GM23338 (cell line): ENCODE data around the gene HSP90B1. TPM values are rescaled to one million over a fixed set of nuclear protein-coding genes. Genes with fewer than 3 reads are reported as not detected.

Experiments
- ATAC-seq: fragments of 200-7000 bp; cut with Tn5 transposase; 3 replicates; pipeline ENCODE4 v1.9.1; 2020
- DNase-seq: peaks from one replicate; pipeline ENCODE4 v3.0.0-alpha.2; 2015; ENCODE audit warnings: low spot score
- H2AFZ ChIP-seq: fragments of 200-600 bp; sonication (generic); 2 replicates; pipeline ENCODE4 v1.8.0; 2016; ENCODE audit warnings: antibody characterized with exemption, mild to moderate bottlenecking, moderate library complexity
- H3F3A ChIP-seq: fragments of 200-600 bp; sonication (generic); replicated peaks from 2 replicates; pipeline ENCODE4 v1.8.0; 2017; ENCODE audit warnings: antibody characterized with exemption, mixed run types, low read depth
- H3K27ac ChIP-seq: fragments of 200-600 bp; sonication (generic); 2 replicates; pipeline ENCODE4 v1.6.1; 2016; ENCODE audit warnings: low read depth
- H3K27me3 ChIP-seq: fragments of 200-600 bp; sonication (generic); 2 replicates; pipeline ENCODE4 v1.8.0; 2016; ENCODE audit warnings: mild to moderate bottlenecking, mixed run types, moderate library complexity; ENCODE audit not compliant: insufficient read depth
- H3K36me3 ChIP-seq: fragments of 200-600 bp; sonication (generic); 2 replicates; pipeline ENCODE4 v1.8.0; 2016; ENCODE audit warnings: mild to moderate bottlenecking; ENCODE audit not compliant: insufficient read depth
- H3K4me1 ChIP-seq: fragments of 200-600 bp; sonication (generic); 2 replicates; pipeline ENCODE4 v1.8.0; 2016; ENCODE audit warnings: mild to moderate bottlenecking, moderate library complexity; ENCODE audit not compliant: insufficient read depth
- H3K4me2 ChIP-seq: fragments of 200-600 bp; sonication (generic); 2 replicates; pipeline ENCODE4 v1.7.1; 2017; ENCODE audit warnings: mixed run types
- H3K4me3 ChIP-seq: fragments of 200-600 bp; sonication (generic); 2 replicates; pipeline ENCODE4 v1.6.1; 2016; ENCODE audit warnings: mixed run types
- H3K79me2 ChIP-seq: fragments of 200-600 bp; sonication (generic); replicated peaks from 2 replicates; pipeline ENCODE4 v1.8.0; 2017; ENCODE audit warnings: mild to moderate bottlenecking; ENCODE audit not compliant: insufficient read depth
- H3K9me2 ChIP-seq: fragments of 200-600 bp; sonication (generic); 2 replicates; pipeline ENCODE4 v1.8.0; 2017; ENCODE audit not compliant: insufficient read depth
- H4K20me1 ChIP-seq: fragments of 200-600 bp; sonication (generic); replicated peaks from 2 replicates; pipeline ENCODE4 v1.8.0; 2017; ENCODE audit warnings: mild to moderate bottlenecking; ENCODE audit not compliant: insufficient read depth
- H3K27ac Mint-ChIP-seq: 2 replicates; pipeline ENCODE4 v1.8.0; 2020; ENCODE audit warnings: inconsistent platforms, mild to moderate bottlenecking, moderate library complexity, mixed read lengths
- H3K27me3 Mint-ChIP-seq: 3 replicates; pipeline ENCODE4 v1.8.0; 2022; ENCODE audit warnings: low read depth, mild to moderate bottlenecking, moderate library complexity, mixed read lengths, inconsistent platforms; ENCODE audit not compliant: insufficient read depth, poor library complexity
- H3K36me3 Mint-ChIP-seq: 3 replicates; pipeline ENCODE4 v1.8.0; 2021; ENCODE audit warnings: low read depth, mild to moderate bottlenecking, inconsistent platforms, moderate library complexity, mixed read lengths
- H3K4me1 Mint-ChIP-seq: 3 replicates; pipeline ENCODE4 v1.8.0; 2020; ENCODE audit warnings: mild to moderate bottlenecking, inconsistent platforms, mixed read lengths
- H3K4me3 Mint-ChIP-seq: 3 replicates; pipeline ENCODE4 v1.8.0; 2021; ENCODE audit warnings: moderate library complexity, mild to moderate bottlenecking, inconsistent platforms, mixed read lengths
- H3K9me3 Mint-ChIP-seq: 3 replicates; pipeline ENCODE4 v1.8.0; 2020; ENCODE audit warnings: moderate library complexity, mild to moderate bottlenecking, inconsistent platforms, mixed read lengths
- CREB1 ChIP-seq: fragments of 250-450 bp; sonication (Bioruptor Pico); IDR thresholded peaks from 2 replicates; pipeline ENCODE4 v1.5.0; 2020; ENCODE audit warnings: low read depth, mild to moderate bottlenecking, moderate library complexity
- CTCF ChIP-seq, 2 experiments: fragments of 200-600 bp in 1 of 2; sonication (generic) in 1 of 2; conservative IDR thresholded peaks; 2 replicates each; pipeline versions ENCODE4 v1.5.1 to v1.6.1; 2016 to 2017; ENCODE audit warnings: antibody characterized with exemption in 2 of 2, low read depth in 2 of 2, mild to moderate bottlenecking in 2 of 2, moderate library complexity in 1 of 2
- ETS1 ChIP-seq: IDR thresholded peaks from 2 replicates; pipeline ENCODE4 v1.6.1; 2016; ENCODE audit warnings: antibody characterized with exemption
- EZH2 ChIP-seq: fragments of 200-600 bp; sonication (generic); IDR thresholded peaks from one replicate; pipeline ENCODE4 v1.8.0; 2017; ENCODE audit warnings: antibody characterized with exemption, mild to moderate bottlenecking, low read depth; ENCODE audit not compliant: unreplicated experiment
- EZH2phosphoT487 ChIP-seq: fragments of 200-600 bp; sonication (generic); IDR thresholded peaks from one replicate; pipeline ENCODE4 v1.8.1; 2018; ENCODE audit warnings: antibody characterized with exemption; ENCODE audit not compliant: unreplicated experiment
- JUNB ChIP-seq: IDR thresholded peaks from one replicate; pipeline ENCODE4 v1.6.1; 2016; ENCODE audit warnings: antibody characterized with exemption; ENCODE audit not compliant: unreplicated experiment
- POLR2AphosphoS5 ChIP-seq: IDR thresholded peaks from 2 replicates; pipeline ENCODE4 v1.6.1; 2016; ENCODE audit warnings: antibody characterized with exemption, low read depth
- REST ChIP-seq: IDR thresholded peaks from one replicate; pipeline ENCODE4 v1.6.1; 2018; ENCODE audit warnings: antibody characterized with exemption; ENCODE audit not compliant: unreplicated experiment
- STAT1 ChIP-seq: IDR thresholded peaks from one replicate; pipeline ENCODE4 v1.6.1; 2016; ENCODE audit warnings: antibody characterized with exemption; ENCODE audit not compliant: unreplicated experiment
- ZNF331 ChIP-seq: fragments of 250-450 bp; sonication (Bioruptor Pico); IDR thresholded peaks from 2 replicates; pipeline ENCODE4 v1.5.0; 2020; ENCODE audit warnings: low read depth, mild to moderate bottlenecking, moderate library complexity
- polyA plus RNA-seq: library from polyadenylated mRNA; unstranded; fragments of >200 nt; fragmentation: Nextera tagmentation; extraction: Ambion mirVana; gene quantifications from 2 replicates; pipeline ENCODE4 v1.2.1, GENCODE V29; 2016
- total RNA-seq: library from RNA; depleted of rRNA; stranded (reverse); fragments of >200 nt; shearing (Covaris generic); gene quantifications from 2 replicates; pipeline ENCODE4 v1.2.3, GENCODE V29; 2014

HSP90B1 gene
- total and polyA plus RNA-seq, 2 experiments from 2014 or later, result 605 to 1,312 TPM

GRCh38 chr12:103881261-103881660 is 48.9 kb upstream of the HSP90B1 start:
- Histone ChIP-seq H4K20me1 (no peaks in the 10 kb centered on the region), H3K9me2 (0 out of 2 replicates have a peak, but pooled peaks cover 2% of the 10 kb centered on the region), H3K36me3 (no peaks in the 10 kb centered on the region), H3F3A (no peaks in the 10 kb centered on the region), H2AFZ (no peak overlapping the region), H3K79me2 (no peaks in the 10 kb centered on the region), H3K4me2 (no peak overlapping the region), H3K4me1 (no peaks in the 10 kb centered on the region), H3K27ac (no peak overlapping the region), H3K4me3 (no peak overlapping the region), H3K27me3 (no peaks in the 10 kb centered on the region)
- Mint-ChIP-seq H3K27ac (no peak overlapping the region), H3K27me3 (peaks cover 3% of the 10 kb centered on the region), H3K4me3 (no peak overlapping the region), H3K4me1 (peaks cover 7% of the 10 kb centered on the region), H3K36me3 (no peaks in the 10 kb centered on the region), H3K9me3 (no peaks in the 10 kb centered on the region)
- TF ChIP-seq REST (no peak), POLR2AphosphoS5 (no peak), CTCF (conservative IDR thresholded peaks at IDR 0.05; ENCODE audit: low read depth in 2 of 2) (no peak), STAT1 (no peak), ZNF331 (CRISPR knock-in tag) (no peak), ETS1 (no peak), EZH2phosphoT487 (no peak), EZH2 (no peak), CREB1 (CRISPR knock-in tag) (no peak), JUNB (no peak)
- no peak for DNase-seq
- no peak for ATAC-seq
